Epidermal melanocyte (primary cell): ENCODE data around the gene CDH13.

Experiments
- DNase-seq: peaks from one replicate; pipeline ENCODE4 v3.0.0; 2011; ENCODE audit warnings: low spot score; ENCODE audit not compliant: insufficient read length

The CDH13 gene

DNA sequence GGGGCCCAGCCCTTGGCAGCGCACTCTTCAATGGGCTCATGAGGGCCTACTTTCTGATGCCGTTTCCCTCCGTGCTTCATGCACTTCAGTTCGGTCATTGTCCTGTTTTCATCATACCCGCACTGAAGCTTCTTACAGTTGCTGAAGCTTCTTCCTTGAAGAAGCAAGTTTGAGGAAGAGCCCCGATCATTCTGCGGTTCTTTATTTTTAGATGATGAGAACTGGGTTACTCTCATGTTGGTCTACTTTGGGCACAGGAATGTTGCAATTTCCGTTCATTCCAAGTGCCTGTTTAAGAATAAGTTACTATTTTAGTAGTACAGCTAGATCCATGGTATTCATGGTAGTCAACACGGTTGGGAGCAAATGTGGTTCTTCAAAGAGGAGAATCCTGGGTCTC is 593.3 kb downstream of the CDH13 start:
- no peak for DNase-seq

DNA sequence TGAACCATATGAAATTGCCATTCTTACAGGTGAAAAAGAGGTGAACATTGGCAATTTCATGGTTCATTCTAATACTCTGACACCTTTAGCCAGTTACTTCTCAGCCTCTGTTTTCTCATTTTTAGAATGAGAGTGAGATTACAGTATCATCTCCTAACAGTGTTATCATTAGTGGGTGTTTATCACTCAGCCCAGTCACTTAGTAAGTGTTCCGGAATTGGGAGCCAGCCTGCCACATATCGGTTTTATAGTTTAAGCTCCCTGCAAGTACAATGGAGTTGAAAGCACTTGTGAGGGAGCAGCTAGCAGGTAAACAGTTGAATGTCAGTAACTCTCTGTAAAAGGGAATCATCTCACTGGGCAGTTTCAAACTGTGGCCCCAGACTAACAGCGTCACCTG is 597.9 kb downstream of the CDH13 start:
- no peak for DNase-seq

DNA sequence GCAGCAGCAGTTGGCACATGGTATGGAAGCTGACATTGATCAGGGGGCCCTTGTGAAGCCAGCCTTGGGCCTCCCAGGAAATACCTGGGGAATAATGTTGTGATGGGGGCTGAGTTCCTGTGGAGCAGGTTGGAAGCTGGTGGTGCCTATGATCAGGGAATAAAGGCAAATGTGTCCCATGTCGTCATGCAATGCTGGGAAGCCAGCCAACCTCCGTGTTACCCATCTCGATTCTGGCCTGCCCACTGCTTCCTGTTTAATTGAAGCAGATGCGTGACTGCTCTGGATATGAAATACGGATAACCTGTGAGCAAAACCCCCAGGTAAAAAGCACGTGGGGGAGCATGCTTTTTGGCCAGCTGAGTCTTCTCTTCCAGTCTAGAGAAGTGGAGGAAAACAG is 600.6 kb downstream of the CDH13 start:
- DNase-seq, result no peak

DNA sequence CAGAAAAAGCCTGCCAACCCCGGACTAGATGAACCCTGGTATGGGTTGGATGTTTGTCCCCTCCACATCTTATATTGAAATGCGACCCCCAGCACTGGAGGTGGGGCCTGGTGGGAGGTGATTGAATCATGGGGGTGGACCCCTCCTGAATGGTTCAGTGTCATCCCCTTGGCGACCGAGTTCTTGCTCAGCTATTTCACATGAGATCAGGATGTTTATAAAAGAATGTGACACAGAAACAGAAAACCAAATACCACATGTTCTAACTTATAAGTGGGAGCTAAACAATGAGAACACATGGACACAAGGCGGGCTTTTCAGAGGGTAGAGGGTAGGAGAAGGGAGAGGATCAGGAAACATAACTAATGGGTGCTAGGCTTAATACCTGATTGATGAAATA is 605.0 kb downstream of the CDH13 start:
- no peak for DNase-seq

DNA sequence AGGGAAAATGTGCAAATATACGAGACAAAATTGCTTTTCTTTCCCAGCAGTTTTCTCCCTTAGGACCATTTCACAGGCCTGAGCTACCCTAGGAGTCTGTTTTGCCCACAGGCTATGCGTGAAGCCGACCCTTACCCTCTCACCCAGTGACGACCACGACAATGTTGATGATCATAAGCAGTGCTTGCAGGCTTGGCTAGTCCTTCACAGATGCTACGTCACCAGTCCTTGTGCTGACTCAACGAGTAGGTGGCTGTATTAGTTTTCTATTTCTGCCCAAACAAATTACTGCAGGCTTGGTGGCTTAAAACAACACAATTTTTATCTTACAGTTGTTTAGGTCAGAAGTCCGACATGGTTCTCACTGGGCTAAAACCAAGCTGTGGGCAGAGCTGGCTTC is 606.4 kb downstream of the CDH13 start:
- no peak for DNase-seq

DNA sequence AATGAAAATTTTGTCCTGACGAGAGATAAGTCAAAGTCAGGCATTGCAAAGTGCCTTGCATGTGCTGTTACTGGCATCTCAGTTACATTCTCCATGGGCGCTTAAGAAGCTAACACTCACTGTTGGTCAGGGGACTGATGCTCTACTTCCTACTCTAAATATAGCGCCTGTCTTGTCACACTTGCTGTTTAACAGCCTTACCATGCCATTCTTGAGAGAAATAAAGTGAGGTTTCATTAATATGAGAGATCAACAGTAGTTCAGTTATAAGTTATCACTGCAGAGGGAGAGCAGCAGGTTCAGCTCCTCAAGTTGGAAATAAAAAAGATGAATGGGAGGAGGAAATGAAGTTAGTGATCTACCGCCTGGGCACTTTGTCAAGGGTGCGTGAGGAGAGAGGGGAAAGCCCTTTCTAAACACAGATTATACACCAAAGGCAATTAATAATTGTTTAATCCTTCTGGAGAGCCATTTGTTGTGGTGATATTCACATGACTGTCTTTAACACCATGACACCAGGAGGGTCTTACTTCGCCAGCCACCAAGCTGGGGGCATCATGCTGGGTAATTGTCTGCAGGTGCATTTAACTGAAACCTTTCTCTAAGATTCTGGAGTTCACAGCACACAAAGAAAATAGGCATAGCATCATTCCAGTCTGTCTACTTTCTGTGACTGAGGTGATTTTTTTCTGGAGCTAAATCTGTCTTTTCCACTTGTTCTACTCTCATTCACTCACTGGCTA is 612.4 kb downstream of the CDH13 start:
- DNase-seq, result no peak

DNA sequence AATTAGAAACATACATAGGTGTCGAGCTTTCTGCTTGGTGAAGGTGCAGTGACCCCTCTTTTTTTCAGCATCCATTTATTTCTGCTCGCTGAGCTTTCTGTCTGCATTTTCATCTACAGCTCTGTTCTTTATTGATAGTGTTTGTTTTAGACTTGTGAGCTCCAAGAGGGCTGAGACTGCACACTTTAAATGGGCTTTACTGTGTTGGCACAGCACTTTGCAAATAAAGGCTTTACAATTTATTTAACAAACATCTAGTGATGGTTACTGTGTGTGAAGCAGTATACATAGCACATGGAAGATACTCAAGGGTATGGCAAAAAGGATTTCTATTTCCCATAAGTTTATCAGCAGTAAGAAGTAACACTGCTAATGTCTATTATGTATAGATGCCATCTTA is 617.3 kb downstream of the CDH13 start:
- no peak for DNase-seq

DNA sequence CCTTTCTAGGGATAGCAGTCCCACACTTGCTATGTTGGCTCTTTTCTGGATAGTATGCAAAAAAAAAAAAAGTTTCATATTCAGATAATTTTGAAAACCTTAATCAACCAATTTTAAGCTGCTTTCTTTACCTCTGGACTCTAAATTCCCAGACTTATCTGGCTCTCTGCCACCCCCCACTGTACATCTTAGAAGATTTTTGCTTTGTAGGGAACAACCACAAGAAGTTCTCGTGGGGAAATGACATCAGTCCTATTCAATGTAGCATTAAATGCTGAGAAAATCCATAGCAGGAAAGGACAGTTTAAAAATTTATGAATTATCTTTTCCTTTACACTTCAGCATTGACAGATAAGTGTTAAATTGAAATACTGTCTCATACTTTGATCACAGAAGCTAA is 618.3 kb downstream of the CDH13 start:
- no peak for DNase-seq

DNA sequence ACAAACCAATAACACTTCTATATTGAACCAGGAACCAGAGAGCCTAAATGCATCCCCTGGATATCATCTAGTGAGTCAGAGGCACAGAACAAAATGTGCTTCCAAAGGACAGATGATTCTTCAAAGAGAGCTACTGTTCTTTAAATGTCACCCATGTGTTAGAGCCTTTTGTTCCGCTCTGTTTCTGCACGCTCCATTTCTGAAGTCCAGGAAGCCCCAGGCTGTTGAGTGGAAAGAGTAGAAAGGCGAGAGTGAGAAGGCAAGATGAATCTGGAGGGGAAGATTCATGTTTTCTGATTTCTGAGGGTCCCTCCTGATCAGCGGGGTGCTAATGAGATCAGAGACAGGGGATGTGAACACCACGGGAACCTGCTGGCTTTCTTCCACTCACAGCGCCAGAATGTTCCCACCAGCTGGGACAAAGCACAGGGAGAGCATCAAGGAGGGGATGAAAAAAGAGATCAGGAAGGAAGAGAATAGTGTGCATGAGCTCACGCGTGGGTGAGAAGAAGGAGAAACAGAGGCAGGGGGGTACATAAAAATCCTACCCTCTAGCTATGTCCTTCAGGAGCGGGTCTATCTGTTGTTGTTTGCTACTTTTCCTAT is 621.1 kb downstream of the CDH13 start:
- DNase-seq, result no peak

DNA sequence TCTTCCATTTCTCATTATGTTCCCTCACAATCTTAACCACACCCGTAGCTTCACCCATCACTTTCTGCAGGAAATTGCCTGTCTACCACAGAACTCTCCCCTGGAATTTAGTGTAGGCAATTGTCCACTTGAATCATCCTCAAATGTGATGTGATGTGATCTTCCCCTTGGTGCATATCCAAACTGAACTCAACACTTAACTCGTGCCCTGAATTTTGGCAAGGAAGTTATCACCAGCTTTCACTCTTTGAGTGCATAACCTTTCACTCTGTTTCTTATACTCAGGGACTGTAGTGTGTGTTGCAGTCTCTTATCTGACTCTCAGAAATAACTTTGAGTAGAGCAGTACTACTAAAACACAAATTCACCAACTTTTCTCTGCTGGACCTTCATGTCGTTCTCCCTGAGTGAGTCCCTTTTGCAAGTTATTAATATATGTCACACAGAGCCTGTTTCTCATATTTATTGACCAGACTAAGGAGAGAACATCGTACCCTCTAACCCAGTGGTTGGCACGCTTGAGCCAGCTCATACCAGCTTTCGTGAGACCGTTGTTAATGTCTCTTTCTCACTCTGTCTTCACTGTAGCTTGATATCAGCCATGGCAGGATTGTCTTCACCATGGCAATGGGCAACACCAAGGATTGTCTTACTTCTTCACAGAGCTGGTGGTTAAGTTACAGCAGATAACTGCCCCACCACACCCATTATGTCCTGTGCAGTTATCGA is 622.1 kb downstream of the CDH13 start:
- no peak for DNase-seq

DNA sequence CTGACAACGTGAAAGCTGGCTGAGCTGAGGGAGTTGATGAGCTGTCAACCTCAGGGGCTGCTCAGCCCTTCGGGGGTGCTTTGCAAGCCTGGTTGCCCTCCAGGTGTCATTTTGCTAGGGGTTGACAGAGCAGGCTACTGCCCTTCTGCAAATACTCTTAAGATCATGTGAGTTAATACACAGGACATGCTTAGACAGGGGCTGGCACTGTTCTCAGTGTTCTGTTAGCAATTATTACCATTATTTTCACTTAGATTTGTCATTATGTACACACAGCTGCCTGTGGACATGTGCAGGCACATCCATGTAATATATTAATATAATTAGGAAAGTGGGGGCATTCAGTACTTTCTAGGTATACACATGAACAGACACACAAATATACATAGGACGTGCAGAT is 626.8 kb downstream of the CDH13 start:
- DNase-seq, result no peak

DNA sequence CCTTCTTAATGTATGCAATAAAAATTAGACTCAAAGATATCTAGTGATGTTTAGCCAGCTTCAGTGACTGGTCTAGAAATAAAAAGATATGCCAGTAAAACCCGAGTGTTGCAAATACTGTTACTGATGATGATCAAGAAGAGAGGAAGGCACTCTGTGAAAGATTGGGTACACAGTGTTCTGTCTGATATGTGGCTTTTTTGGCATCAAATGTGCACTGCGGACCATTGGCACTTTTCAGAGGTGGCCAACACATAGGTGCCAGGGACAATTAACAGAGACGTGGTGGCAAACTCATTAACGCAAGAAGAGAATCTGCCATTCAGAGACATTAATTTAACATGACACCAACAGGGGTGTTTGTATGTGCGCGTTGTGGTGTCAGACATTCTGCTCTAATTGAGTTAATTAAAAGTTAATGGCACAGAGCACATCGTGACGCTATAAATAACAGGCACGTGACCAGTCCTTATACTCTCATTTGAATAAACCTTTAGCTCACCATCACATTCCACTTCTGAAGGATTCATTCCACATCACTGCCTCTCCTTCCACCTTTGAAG is 631.7 kb downstream of the CDH13 start:
- DNase-seq, result no peak

DNA sequence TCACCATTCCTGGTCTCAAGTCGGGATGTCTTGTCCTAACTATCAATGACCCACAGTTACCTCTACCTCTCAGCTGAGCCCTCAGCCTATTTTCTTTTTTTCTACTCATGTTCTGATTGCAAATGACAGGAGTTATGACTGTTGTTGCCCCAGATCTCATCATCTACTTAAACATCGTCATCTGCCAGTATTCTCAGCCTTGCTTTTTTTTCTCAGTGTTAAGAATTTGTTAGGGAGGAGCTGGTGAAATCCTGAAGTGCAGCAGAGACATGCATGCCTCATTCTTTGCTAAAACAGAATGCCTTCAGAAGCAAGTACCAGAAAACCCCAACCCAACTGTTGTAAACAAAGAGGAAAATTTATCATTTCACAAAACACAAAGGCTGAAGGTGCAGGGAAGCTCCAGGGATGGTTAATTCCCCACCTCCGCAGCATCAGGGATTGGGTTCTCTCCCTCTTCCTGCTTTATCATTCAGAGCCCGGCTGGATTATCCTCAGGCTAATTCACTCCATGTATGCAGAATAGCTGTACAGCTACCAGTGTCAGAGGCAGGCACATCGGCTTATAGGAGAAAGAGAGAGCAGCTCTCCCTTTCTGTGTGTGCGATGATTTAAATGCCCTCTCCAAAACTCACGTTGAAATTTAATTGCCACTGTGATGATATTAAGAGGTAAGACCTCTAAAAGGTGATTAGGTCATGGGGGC is 640.2 kb downstream of the CDH13 start:
- DNase-seq, result no peak

DNA sequence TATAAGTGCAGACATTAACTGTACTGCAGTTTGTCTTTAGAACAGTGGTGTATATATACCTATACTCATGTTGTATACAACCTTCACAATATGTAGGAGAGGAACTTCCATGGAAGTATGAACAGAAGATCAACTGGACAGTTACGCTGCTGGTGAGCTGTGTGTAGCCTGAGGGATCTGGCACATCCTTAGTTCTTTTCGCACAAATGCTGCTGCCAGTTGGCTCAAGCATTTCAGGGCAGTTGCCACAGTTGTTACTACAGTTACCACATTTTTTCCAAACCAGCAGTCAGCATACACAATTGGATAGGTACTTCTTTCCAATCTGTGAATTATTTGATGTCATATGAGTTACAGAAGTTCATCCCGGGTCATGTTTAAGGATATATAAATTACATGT is 641.4 kb downstream of the CDH13 start:
- no peak for DNase-seq

DNA sequence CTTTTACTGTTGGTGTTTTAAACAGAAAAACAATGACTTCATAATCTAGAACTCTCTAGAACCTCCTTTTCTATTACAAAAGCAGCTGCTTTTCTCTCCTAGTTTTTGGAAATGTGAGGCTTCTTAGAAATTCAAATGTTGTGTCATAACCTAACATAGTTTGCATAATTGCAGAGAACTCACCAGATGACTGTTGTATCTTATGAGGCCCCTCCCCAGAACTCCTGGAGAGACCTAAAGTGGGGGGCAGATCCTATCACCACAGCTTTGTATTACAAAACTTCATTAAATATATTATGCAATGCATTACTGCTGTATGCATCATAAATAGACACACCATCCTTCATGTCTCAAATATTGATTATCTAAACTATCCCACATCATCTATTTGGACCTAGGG is 642.3 kb downstream of the CDH13 start:
- DNase-seq, result no peak

DNA sequence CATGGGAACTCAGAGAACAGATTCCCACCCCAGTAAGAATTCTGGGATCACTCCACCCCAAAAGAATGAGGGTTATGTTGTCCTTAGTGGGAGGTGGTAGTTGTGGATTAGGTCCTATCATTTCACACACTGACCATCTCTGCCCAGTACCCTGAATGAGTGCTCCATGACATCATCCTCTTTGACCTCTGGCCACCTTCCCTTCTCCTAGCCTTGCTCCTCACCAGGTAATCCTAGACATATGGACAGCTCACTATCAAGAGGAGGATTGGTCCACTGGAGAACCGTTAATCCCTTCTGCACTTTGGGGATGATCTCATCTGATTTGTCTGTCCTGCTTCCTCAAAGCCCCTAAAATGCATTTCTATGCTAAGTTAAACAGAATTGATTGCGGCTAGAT is 642.8 kb downstream of the CDH13 start:
- DNase-seq, result no peak

DNA sequence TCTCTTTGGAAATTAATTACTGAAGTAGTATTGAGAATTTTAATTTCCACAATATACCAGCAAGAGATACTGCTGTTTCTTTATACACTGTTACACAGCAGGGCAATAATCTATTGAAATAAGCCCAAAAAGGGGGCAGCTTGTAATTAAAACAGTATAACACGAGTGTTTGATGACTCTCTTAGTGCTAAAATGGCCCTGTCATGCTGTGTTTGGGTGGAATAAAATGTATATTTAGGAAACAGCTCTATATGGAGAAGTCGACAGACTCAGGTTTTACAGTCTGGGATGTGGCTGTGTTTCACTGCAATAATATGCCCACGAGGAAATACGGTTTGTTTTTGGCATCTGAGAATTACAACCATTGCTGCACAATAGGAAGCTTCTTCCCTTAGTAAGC is 643.3 kb downstream of the CDH13 start:
- DNase-seq, result no peak

DNA sequence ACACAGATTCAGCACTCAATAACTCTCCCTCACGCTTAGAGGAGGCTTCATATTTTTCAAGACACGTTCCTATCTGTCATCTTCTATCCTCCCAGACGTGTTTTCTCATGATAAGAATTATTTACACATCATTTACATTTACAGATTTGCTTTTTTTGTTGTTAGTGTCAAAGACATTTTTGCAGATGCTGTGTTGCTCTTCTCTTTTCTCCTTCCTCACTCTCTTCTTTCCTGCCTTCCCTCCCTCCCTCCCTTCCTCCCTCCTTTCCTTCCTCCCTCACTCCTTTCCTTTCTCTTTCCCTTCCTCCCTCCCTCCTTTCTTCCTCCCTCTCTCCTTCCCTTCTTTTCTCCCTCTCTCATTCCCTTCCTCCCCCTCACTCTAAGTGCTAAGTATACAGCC is 643.9 kb downstream of the CDH13 start:
- no peak for DNase-seq

DNA sequence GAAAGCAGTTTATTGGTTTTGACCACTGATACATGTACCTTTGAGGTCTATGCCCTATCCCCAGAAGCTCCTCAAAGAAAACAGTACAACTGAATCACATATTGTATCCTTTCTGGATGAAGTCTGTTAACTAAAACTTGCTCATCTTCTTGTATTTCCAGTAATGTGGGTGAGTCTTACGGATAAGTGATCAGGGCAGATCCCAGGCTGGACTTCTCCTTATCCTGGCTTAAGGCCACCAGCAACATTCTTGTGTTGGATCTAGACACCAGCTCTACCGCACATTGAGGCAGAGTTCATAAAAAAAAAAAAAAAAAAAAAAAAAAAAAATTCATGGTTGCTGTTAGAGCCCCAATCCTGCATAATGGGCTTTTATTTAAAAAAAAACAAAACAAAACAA is 644.4 kb downstream of the CDH13 start:
- DNase-seq, result no peak

DNA sequence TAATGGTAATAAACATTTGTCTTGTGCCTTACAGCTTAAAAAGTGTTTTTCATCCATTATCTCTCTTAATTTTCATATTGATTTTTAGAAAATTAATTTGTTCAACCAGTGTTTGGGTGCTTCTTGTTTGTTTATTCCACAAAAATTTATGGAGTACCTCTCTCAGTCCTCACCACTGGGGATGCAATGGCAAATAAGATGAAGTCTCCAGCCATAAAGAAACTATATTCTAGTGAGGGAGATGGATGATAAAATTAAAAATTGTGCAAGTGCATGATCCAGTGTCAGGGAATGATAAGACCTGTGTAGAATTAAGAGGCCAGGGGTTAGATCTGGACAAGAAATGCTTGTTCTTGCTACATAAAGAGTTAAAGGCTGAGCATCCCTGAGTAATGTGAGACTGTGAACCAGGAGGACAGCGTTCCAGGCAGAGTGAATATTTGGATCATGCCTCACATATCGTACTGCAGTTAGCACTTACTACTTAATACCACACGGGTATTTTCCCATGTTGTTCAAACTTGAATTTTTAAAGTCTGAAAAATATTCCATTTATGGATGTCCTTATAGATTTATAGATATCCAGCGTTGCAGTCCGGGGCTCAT is 645.3 kb downstream of the CDH13 start:
- no peak for DNase-seq

DNA sequence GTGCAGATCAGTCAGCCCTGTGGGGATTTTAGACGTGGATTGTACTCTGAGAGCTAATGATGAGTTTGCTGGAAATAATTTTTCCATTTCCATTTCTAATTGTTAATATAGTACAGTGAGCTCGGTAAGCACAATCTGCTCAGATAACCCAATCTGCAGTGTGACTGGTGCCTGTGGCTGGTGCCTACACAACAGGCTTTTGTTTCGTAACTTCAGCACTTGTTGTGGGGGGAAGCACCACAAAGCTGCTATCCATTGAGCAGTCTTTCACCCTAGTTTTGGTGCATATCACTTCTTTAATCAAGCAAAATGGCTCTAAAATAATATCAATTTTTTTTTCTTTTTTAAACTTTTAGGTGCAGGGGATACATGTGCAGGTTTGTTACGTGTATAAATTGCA is 646.1 kb downstream of the CDH13 start:
- no peak for DNase-seq
